H9 (cell line): Measurements from ENCODE around the gene OPTN. TPM values are rescaled to one million over a fixed set of nuclear protein-coding genes. Genes with fewer than 3 reads are reported as not detected.

Source experiments
- DNase-seq: peaks from one replicate; pipeline ENCODE4 v3.0.0-alpha.2; 2017
- H2AFZ ChIP-seq: one replicate; pipeline ENCODE4 v1.6.1; 2013; ENCODE audit warnings: mild to moderate bottlenecking, low read length, control low read depth, moderate library complexity
- H2AK5ac ChIP-seq: 2 replicates; pipeline ENCODE4 v1.6.1; 2013; ENCODE audit warnings: low read length, control low read depth, mixed read lengths; ENCODE audit not compliant: insufficient read length
- H2BK120ac ChIP-seq: one replicate; pipeline ENCODE4 v1.6.1; 2013; ENCODE audit warnings: low read depth, mild to moderate bottlenecking, low read length, control low read depth, inconsistent platforms; ENCODE audit not compliant: poor library complexity, severe bottlenecking
- H2BK12ac ChIP-seq: 2 replicates; pipeline ENCODE4 v1.6.1; 2013; ENCODE audit warnings: low read length, control low read depth, mixed read lengths, low read depth; ENCODE audit not compliant: insufficient read length
- H2BK15ac ChIP-seq: 2 replicates; pipeline ENCODE4 v1.6.1; 2013; ENCODE audit warnings: low read depth, low read length, control low read depth
- H2BK20ac ChIP-seq: one replicate; pipeline ENCODE4 v1.6.1; 2013; ENCODE audit warnings: low read depth, mild to moderate bottlenecking, low read length, control low read depth, inconsistent platforms; ENCODE audit not compliant: poor library complexity, severe bottlenecking
- H2BK5ac ChIP-seq: 2 replicates; pipeline ENCODE4 v1.6.1; 2013; ENCODE audit warnings: low read length, control low read depth, mixed read lengths; ENCODE audit not compliant: insufficient read length
- H3K14ac ChIP-seq: 2 replicates; pipeline ENCODE4 v1.6.1; 2013; ENCODE audit warnings: low read length, control low read depth; ENCODE audit not compliant: insufficient read depth
- H3K18ac ChIP-seq: 2 replicates; pipeline ENCODE4 v1.6.1; 2013; ENCODE audit warnings: low read depth, mild to moderate bottlenecking, mixed read lengths, low read length, control low read depth; ENCODE audit not compliant: insufficient read length
- H3K23ac ChIP-seq: 2 replicates; pipeline ENCODE4 v1.6.1; 2013; ENCODE audit warnings: low read length, control low read depth, mixed read lengths, low read depth; ENCODE audit not compliant: insufficient read length
- H3K23me2 ChIP-seq: 2 replicates; pipeline ENCODE4 v1.6.1; 2013; ENCODE audit warnings: low read depth, mild to moderate bottlenecking, mixed read lengths, low read length, control low read depth; ENCODE audit not compliant: insufficient read length, poor library complexity, severe bottlenecking
- H3K27ac ChIP-seq: 2 replicates; pipeline ENCODE4 v1.5.1; 2013; ENCODE audit warnings: low read length, control low read depth, mixed read lengths, low read depth; ENCODE audit not compliant: insufficient read length
- H3K27me3 ChIP-seq: 2 replicates; pipeline ENCODE4 v1.6.1; 2013; ENCODE audit warnings: low read length, control low read depth, inconsistent platforms; ENCODE audit not compliant: insufficient read depth
- H3K4ac ChIP-seq: 2 replicates; pipeline ENCODE4 v1.6.1; 2013; ENCODE audit warnings: low read depth, mild to moderate bottlenecking, control low read depth, inconsistent platforms, low read length, moderate library complexity
- H3K4me1 ChIP-seq: 2 replicates; pipeline ENCODE4 v1.6.1; 2013; ENCODE audit warnings: low read length, control low read depth, inconsistent platforms; ENCODE audit not compliant: insufficient read depth
- H3K4me2 ChIP-seq: 2 replicates; pipeline ENCODE4 v1.6.1; 2013; ENCODE audit warnings: low read length, control low read depth, mixed read lengths; ENCODE audit not compliant: insufficient read length, insufficient read depth
- H3K56ac ChIP-seq: 2 replicates; pipeline ENCODE4 v1.6.1; 2013; ENCODE audit warnings: low read depth, mild to moderate bottlenecking, mixed read lengths, low read length, control low read depth; ENCODE audit not compliant: insufficient read length
- H3K79me1 ChIP-seq: 2 replicates; pipeline ENCODE4 v1.6.1; 2013; ENCODE audit warnings: low read depth, mild to moderate bottlenecking, moderate library complexity, low read length, control low read depth, inconsistent platforms; ENCODE audit not compliant: insufficient read depth, poor library complexity, severe bottlenecking
- H3K79me2 ChIP-seq: 2 replicates; pipeline ENCODE4 v1.6.1; 2013; ENCODE audit warnings: low read length, control low read depth, inconsistent platforms; ENCODE audit not compliant: insufficient read depth
- H3K9ac ChIP-seq: 2 replicates; pipeline ENCODE4 v1.6.1; 2013; ENCODE audit warnings: low read length, control low read depth, mixed read lengths; ENCODE audit not compliant: insufficient read length; ENCODE audit errors: extremely low read depth
- H3K9me3 ChIP-seq: one replicate; pipeline ENCODE4 v1.6.1; 2013; ENCODE audit warnings: low read depth, low read length, inconsistent platforms; ENCODE audit not compliant: control insufficient read depth
- H3T11ph ChIP-seq: one replicate; pipeline ENCODE4 v1.6.1; 2013; ENCODE audit warnings: mild to moderate bottlenecking, low read length, control low read depth, inconsistent platforms
- H4K20me1 ChIP-seq: one replicate; pipeline ENCODE4 v1.6.1; 2013; ENCODE audit not compliant: control insufficient read depth, insufficient read length, insufficient read depth
- H4K5ac ChIP-seq: 2 replicates; pipeline ENCODE4 v1.6.1; 2013; ENCODE audit warnings: low read depth, mild to moderate bottlenecking, mixed read lengths, low read length, control low read depth; ENCODE audit not compliant: insufficient read length
- H4K8ac ChIP-seq: replicated peaks from 2 replicates; pipeline ENCODE4 v1.6.1; 2013; ENCODE audit warnings: low read length, control low read depth, mixed read lengths, low read depth; ENCODE audit not compliant: insufficient read length
- H4K91ac ChIP-seq: 2 replicates; pipeline ENCODE4 v1.6.1; 2013; ENCODE audit warnings: low read depth, mild to moderate bottlenecking, moderate library complexity, mixed read lengths, low read length, control low read depth; ENCODE audit not compliant: insufficient read length
- H3K27ac Mint-ChIP-seq, 3 experiments: 2 replicates in 2 of 3; 3 replicates in 1 of 3; pipeline ENCODE4 v1.8.0; 2020 to 2021; ENCODE audit warnings: mixed read lengths in 3 of 3, mild to moderate bottlenecking in 1 of 3, moderate library complexity in 1 of 3
- H3K27me3 Mint-ChIP-seq: 2 replicates; pipeline ENCODE4 v1.8.0; 2021; ENCODE audit warnings: low read depth, mild to moderate bottlenecking, moderate library complexity, mixed read lengths
- H3K36me3 Mint-ChIP-seq, 3 experiments: 2 replicates in 2 of 3; 3 replicates in 1 of 3; pipeline ENCODE4 v1.8.0; 2020 to 2021; ENCODE audit warnings: low read depth in 3 of 3, mixed read lengths in 3 of 3; ENCODE audit not compliant: insufficient read depth in 1 of 3
- H3K4me1 Mint-ChIP-seq, 2 experiments: 2 replicates each; pipeline ENCODE4 v1.8.0; 2020; ENCODE audit warnings: mixed read lengths in 2 of 2
- H3K4me3 Mint-ChIP-seq, 2 experiments: 2 replicates in 1 of 2; 3 replicates in 1 of 2; pipeline ENCODE4 v1.8.0; 2020 to 2021; ENCODE audit warnings: mild to moderate bottlenecking in 2 of 2, mixed read lengths in 2 of 2, moderate library complexity in 1 of 2
- H3K9me3 Mint-ChIP-seq, 2 experiments: 2 replicates in 1 of 2; 3 replicates in 1 of 2; pipeline ENCODE4 v1.8.0; 2020; ENCODE audit warnings: mild to moderate bottlenecking in 2 of 2, mixed read lengths in 2 of 2, moderate library complexity in 1 of 2
- WGBS: extraction: QIAGEN DNeasy Blood & Tissue Kit; methylation state at CpG from one replicate; pipeline ENCODE4 v1.1.7; 2013; ENCODE audit warnings: missing lambda C conversion rate, low lambda C conversion rate, mixed read lengths; ENCODE audit not compliant: insufficient read length; ENCODE audit errors: extremely low coverage; 5-methylcytosine and 5-hydroxymethylcytosine counted together
- total RNA-seq: library from RNA; stranded (reverse); gene quantifications from 2 replicates; pipeline ENCODE4 v1.2.1, GENCODE V29; 2021
- TF ChIP-seq, protein P1 (sequence below): fragments of 200-600 bp; sonication (generic); conservative IDR thresholded peaks from 3 replicates; pipeline ENCODE4 v1.8.0; 2021; ENCODE audit warnings: antibody characterized with exemption, mild to moderate bottlenecking

The OPTN gene
- total RNA-seq, 1 experiment from 2014 or later, result 16.1 TPM

GRCh38 chr10:13091801-13092200 lies 8.2 kb upstream of the OPTN start:
- H4K8ac ChIP-seq, result no peak overlapping the region
- no peaks in the 10 kb centered on the region for H4K20me1 ChIP-seq
- H2BK5ac ChIP-seq, result no peak overlapping the region
- Mint-ChIP-seq H3K4me1 (no peaks in the 10 kb centered on the region; a peak in 1 of 4 replicates), H3K27ac (no peak overlapping the region), H3K4me3 (no peak overlapping the region), H3K9me3 (peaks cover 3 to 10% of the 10 kb centered on the region in 2 experiments; a peak in 4 of 5 replicates), H3K27me3 (no peaks in the 10 kb centered on the region; the same call in 1 of the 2 replicates), H3K36me3 (peaks cover 0 to 4% (median 2%) of the 10 kb centered on the region in 3 experiments; a peak in 2 of 7 replicates)
- no peak overlapping the region for H3K4me2 ChIP-seq
- no peak overlapping the region for H3K4ac ChIP-seq
- H3K4me1 ChIP-seq, result no peaks in the 10 kb centered on the region
- no peak overlapping the region for H2BK12ac ChIP-seq
- no peaks in the 10 kb centered on the region for H3K79me2 ChIP-seq
- DNase-seq, result no peak
- H3K27me3 ChIP-seq, result no peaks in the 10 kb centered on the region
- TF ChIP-seq, protein P1, sequence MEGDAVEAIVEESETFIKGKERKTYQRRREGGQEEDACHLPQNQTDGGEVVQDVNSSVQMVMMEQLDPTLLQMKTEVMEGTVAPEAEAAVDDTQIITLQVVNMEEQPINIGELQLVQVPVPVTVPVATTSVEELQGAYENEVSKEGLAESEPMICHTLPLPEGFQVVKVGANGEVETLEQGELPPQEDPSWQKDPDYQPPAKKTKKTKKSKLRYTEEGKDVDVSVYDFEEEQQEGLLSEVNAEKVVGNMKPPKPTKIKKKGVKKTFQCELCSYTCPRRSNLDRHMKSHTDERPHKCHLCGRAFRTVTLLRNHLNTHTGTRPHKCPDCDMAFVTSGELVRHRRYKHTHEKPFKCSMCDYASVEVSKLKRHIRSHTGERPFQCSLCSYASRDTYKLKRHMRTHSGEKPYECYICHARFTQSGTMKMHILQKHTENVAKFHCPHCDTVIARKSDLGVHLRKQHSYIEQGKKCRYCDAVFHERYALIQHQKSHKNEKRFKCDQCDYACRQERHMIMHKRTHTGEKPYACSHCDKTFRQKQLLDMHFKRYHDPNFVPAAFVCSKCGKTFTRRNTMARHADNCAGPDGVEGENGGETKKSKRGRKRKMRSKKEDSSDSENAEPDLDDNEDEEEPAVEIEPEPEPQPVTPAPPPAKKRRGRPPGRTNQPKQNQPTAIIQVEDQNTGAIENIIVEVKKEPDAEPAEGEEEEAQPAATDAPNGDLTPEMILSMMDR, result no peak
- H3K79me1 ChIP-seq, result no peaks in the 10 kb centered on the region
- no CpG with 5 or more reads among the region's 3 CpGs for WGBS
- no peak overlapping the region for H3K9ac ChIP-seq
- H4K91ac ChIP-seq, result no peak overlapping the region
- no peak overlapping the region for H2AK5ac ChIP-seq
- H2AFZ ChIP-seq, result no peak overlapping the region
- no peak overlapping the region for H2BK20ac ChIP-seq
- no peak overlapping the region for H3K56ac ChIP-seq
- no peak overlapping the region for H3K23ac ChIP-seq
- H3T11ph ChIP-seq, result no peak overlapping the region
- H3K27ac ChIP-seq, result no peak overlapping the region
- H3K14ac ChIP-seq, result no peak overlapping the region
- H3K23me2 ChIP-seq, result no peaks in the 10 kb centered on the region
- H2BK15ac ChIP-seq, result no peak overlapping the region
- no peak overlapping the region for H4K5ac ChIP-seq
- H3K18ac ChIP-seq, result no peak overlapping the region
- H3K9me3 ChIP-seq, result no peaks in the 10 kb centered on the region
- no peak overlapping the region for H2BK120ac ChIP-seq
